HG03039 (cell line): Measurements from ENCODE around the gene FOXO6.

ENCODE experiments used
- ATAC-seq: cut with Tn5 transposase; IDR thresholded peaks from one replicate; pipeline ENCODE4 v1.9.1; 2021; ENCODE audit warnings: mild to moderate bottlenecking, moderate library complexity; ENCODE audit not compliant: unreplicated experiment

Gene FOXO6

DNA sequence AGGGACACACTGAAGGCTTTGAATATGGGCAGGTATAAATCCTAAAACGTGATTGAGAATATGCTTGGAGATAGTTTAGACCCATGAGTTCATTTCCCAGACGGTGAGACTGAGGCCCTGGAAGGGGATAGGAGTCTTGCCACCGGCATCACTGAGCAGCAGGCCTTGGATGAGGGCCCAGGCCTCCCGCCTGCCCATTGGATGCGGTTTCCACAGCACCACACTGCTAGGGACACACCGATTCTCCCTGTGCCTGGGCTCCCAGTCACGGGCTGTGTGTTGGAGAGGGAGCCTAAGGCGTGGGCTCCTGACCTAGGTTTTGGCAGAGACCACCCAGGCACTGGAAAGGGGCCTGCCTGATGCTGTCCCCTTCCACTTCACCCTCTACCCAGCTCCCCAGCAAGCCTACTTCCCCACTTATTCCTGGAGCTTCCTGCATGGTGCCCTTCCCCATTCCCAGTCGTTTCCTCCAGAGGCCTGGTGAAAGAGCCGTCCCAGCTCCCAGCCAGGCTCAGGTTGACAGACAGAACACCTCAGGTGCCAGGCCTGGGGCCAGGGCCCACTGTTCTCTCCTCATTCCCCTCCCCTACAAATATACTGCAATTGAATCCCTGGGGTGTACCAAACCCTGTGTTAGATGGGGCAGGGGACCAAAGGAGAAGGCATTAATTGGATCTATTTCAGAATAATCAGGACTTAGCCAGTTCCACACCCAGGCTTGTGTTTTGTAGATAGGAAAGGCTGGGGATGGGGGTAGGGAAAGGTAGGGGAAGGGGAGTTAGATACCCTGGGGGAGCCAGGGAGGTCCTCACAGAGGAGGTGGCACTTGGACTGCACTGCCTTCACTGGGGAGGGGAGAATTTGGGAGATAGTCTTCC lies 3.4 kb downstream of the FOXO6 start:
- no peak for ATAC-seq

DNA sequence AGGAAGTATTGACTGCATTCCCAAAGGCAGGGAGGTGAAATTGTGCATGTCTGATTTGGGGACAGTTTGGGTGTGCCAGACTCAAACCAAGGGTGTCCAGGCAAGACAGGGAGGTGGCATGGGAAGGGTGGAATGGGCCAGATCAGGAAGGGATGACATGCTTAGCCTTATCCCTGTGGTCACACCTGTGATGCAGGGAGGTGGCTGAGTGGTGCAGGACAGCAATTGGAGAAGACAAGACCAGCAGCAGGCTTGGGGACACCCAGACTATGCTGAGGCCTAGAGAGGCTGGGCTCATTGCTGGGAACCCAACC lies 4.0 kb downstream of the FOXO6 start:
- no peak for ATAC-seq

DNA sequence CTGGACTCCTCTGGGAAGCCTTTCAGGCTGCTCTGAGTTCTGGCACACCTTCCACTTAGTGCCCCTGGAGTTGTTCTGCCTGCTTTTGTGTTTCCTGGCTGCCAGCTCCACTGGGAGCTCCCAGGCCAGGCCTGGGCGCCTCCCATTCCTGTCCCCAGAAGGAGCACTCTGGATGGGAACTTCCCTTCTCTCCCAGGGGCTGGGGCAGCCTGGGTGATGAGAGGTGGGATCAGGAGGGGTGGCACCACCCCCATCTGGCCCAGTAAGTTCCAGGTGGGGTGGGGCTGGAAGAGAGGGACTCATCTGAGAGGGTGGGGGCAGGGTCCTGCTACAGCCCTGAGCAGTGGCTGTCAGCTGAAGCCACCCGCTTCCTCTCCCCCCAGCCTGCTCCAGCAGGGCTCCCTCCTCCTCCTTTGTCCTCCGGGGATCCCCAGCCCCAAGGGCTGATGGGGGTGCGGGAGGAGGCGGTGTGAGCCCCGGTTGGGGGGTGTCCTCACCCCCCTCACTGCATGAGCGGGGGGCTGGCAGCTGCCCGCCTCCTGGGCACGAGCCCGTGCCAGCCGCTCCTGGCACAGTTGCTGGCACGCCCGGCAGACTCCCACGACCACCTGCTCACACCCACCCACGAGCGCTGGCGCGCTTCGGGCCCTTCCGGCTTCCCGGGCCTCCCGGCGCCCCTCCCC lies 4.7 kb downstream of the FOXO6 start:
- ATAC-seq = no peak

DNA sequence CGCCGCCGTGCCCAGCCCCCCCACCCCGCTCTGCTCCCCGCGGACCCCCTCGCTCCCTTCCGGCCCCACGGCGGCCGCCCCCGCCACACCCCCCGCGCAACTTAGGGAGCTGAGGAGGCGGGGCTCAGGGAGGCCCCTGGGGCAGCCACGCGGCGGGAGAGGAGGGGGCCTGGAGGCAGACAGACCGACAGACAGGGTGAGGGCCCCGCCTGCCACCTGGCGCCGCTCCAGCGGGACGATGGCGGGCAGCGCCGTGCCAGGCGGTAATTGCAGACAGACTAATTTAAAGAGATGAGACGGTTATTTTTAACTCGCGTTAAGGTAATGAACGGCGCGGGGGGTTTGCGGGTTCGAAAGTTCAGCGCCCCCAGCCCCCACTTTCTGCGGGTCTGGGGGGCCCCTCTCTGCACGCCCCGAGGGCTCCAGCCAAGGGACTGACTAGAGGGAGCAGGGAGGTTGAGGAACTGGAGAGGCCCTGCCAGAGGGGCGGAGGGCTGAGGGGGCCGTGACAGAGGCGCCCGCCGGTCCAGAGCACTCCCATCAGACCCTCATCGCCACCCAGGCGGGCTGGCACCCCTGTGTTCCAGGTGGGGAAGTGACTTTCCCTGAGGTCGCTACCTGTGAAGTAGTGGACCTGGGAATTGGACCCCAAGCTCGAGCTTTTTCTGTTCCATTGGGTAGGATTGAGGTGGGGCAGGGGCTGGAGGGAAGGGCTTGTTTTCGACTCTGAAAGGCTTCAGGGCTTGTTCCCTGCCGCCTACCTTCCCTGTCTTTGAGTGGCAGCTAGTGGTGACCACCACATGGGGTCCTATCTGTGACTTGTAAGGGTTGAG lies 5.4 kb downstream of the FOXO6 start:
- no peak for ATAC-seq

DNA sequence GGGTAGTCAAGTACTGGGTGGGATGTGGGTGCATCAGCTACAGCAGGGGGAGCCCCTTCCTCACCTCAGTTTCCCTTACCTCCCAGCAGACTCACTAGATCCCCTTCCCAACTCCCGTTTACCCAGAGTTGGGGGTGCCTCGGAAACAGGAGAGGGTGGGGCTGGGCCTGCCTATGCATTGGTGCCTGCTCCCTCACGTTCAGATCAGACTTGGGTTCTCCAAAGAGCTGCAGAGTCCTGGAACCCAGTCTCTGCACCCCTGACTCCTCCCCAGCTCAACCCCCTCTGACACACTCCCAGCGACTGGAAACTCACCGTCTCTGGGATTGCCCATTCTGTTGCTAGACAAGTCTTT lies 6.0 kb downstream of the FOXO6 start:
- ATAC-seq = no peak

DNA sequence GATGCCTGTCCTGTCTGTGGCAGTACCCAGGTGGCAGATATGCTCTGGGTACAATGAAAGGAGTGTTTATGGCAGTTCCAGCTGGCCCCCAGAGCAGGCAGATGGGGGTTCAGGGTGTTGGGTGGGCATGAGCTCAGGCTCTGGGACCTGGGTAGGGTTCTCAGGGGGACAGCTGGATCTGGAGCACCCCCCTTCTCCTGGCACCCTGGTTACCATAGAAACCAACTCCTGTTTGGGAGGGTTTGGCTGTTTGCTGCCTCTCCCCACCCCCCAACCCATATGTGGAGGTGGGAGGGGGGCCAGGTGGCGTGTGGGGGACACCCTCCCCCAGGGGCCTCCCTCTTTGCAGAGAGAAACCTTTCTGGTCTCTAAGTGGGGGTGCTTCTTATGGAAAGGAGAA lies 7.1 kb downstream of the FOXO6 start:
- no peak for ATAC-seq

DNA sequence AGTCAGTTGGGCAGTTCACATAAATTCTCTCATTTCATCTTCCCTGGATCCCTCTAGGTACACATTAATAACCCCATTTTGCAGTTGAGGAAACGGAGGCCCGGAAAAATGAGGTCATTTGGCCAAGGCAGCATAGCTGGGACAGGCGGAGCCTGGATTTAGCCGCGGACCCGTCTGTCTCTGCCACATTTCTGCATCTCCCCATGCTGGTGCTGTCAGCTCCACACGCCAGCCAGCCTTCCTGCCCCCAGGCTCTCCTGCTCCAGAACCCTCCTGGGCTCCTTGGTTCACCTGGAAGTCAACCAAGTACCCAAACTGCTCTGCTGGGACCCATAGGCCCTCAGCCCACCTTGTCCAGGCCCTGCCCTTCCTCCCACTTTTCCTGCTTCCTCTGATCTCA lies 7.6 kb downstream of the FOXO6 start:
- no peak for ATAC-seq

DNA sequence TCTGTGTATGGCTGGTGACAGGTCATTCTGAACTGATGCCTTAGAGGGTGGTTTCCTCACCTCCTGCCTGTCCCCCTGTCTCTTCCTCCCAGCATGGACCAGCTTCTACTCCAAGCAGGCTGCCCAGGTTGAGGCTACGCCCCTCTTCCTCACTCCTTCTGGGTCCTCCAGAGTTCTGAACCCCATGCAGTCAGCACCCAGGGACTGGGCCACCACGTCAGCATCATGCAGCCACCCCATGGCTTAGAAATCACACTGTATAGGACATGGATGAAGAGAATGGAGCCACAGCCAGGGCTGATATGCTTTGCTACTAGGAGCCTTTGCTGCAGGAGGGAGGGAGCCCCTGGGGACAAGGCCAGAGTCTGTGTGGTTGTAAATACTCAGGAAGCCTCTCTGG lies 8.3 kb downstream of the FOXO6 start:
- no peak for ATAC-seq

DNA sequence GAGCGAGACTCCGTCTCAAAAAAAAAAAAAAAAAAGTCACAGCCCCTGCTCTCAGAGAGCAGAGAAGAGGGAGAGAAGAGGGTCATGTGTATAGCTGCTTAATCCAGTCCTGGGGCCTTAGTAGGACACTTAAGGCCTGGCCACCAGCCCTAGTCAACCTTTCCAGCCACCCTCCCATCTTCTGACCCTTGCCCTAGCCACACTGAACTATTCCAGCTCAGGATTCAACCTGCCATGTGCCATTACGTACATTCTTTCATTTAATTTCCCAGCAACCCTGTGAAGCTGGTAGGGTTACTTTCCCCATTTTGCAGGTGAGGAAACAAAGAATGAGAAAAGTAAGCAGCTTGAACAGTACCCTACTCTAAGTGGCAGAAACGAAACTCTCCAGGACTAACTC lies 9.0 kb downstream of the FOXO6 start:
- no peak for ATAC-seq

DNA sequence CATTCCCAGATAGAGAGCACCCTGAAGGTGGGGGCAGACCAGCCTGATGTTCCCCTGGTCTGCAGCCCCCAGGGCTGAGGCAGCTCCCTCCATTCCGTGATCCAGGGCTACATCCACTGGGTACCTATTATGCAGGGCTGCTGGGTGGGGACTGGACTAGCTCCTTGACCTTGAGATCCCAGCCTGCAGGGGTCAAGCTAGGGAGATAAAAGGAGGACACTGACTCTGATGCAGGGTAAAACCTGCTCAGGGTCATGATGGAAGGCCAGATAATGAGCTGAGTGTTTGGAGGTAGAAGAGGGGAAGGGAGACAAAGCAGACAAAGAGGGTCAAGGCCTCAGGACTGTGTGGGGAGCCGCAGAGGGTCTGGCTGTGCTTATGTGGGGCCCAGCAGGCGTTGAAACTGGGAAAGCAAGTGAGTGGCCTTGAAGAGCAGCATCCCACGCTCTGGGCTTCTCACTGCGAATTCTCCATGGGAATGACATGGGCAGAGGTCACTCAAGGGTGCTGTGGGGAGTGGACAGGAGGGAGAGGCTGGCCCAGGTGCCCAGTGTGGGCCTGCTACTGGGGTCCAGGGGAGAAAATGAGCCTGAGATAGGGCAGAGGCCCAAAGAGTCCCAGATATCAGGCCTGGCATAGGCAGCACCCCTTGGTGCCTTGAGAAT lies 9.7 kb downstream of the FOXO6 start:
- ATAC-seq = no peak

DNA sequence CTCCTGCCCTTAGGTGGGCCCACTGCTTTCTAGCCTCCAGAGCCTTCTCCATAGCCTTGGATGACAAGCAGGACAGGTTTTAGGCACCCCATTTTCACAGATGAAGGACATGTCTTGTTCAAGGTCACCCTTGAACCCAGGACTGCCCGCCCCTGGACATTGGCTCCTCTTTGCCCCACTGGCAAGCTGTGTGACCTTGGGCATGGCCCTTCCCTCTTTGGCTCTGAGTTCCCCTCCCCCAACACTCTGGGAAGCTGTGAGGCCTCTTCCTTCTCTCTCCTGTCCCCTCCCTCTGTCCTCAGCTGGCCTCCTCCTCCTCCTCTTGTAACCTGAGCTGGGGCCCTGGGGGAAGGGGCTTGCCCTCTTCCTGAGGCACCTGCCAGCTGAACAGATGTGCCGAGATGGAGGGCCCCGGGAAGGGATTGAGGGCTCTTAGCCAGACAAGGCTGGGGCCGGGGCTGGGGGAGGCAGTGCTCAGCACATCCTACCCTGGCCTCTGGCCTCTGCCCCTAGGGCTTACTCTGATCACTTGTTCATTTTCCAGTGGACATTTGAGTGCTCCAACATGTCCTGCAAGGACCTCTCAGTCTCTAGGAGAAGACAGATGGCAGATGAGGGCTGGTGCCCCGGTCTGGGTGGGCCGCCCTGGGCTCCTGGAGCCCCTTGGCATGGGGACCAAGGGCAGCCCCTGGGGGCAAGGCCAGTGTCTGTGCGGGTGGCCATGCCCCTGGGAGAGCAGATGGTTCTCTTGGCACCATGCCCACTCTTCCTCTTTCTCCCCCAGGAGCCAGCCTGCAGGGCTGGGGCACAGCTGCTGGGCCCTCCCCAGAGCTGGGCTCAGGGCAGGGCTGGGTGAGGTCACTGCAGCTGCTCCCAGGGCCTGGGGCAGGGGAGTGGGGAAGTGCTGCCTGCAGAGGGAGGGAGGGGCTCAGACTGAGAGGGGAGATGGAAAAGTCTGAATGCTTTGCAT lies 10.7 kb downstream of the FOXO6 start:
- ATAC-seq = no peak

DNA sequence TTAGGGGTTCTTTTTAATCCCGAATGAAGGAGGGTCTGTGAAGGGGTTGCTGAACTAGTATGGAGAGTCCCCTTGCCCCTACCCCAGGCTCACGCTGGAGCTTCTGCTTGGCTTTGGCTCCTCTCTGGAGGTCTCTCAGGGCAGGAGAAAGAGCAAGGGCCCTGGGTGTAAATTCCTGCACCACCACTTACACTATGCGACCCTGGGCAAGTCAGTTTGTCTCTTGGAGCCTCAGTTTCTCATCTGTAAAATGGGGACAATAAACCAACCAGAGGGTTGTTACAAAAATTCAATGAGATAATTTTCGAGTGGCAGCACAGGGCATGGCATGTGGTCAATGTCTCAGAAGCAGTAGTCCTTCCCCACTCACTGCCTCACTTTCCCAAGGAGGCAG lies 11.4 kb downstream of the FOXO6 start:
- ATAC-seq = no peak

DNA sequence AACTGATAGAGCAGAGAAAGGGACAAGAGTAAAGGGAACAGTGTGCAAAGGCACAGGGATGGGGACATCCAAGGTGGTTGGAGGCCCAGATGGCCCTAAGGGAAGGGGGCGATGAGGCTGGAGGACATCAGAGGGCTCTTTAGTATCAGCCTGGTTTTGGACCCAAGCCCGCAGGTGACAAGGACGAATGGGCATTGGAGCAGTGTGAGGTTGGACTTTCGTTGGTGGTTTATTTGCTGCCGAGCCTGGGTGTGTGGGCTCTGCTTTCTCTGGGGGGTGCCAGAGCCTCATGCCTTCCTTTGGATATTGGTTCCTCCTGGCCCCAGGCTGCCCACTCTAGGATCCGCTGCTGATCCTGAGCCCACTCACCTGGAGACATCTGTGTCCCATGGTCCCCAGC lies 12.1 kb downstream of the FOXO6 start:
- ATAC-seq = no peak

DNA sequence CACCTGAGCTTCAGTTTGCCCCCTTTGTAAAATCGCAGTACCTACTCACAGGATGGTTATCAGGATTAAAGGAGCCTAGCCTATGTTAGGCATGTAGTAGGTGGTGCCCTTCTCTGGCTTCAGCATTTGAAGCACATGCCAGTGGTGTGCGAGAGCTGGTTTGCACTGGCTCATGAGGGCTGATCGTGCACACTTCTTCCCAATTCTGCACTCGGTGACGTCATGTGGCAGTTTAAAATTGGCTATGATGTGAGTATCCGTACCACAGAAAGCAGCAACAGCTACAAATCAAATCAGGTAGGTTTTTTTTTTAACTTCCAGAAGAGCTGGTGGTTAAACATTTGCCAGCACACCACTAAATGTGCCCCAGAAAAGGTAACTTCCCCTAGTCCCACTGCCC lies 13.5 kb downstream of the FOXO6 start:
- ATAC-seq = no peak

DNA sequence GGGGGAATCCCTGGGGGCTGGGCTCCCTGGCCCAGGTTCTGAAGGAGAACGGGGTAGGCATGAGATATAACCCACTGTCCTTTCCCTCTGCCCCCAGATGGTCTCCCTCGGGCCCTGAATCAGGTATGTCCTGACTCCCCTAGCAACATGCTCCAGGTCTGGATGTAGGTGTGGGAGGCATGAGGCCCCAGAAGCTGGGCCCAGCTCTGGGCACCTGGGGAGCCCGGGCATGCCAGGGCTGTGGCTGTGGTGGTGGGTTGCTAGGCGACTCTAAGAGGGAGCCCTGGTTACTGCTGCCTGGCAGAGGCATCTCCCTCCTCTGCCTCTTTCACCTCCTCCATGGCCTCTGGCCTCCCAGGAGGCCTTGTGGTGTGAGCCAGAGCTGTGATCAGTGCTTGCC lies 16.2 kb downstream of the FOXO6 start:
- no peak for ATAC-seq

DNA sequence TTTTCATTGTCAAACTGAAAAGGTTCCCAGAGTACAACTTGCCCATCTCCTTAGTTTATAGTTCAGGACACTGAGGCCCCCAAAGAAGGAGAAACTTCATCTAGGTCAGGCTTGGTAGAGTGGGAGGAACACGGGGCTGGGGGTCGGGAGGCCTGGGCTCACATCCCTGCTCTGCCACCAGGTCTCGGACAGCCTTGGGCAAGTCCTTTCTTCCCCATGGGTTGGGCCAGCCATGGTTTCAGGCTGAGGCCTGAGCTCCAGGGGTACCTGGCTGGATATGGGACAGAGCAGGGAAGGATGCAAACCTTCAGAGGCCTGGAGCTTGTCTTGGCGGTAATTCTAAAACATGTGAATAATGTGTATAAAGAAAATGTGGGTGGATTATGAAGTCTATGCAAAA lies 17.0 kb downstream of the FOXO6 start:
- ATAC-seq = no peak

DNA sequence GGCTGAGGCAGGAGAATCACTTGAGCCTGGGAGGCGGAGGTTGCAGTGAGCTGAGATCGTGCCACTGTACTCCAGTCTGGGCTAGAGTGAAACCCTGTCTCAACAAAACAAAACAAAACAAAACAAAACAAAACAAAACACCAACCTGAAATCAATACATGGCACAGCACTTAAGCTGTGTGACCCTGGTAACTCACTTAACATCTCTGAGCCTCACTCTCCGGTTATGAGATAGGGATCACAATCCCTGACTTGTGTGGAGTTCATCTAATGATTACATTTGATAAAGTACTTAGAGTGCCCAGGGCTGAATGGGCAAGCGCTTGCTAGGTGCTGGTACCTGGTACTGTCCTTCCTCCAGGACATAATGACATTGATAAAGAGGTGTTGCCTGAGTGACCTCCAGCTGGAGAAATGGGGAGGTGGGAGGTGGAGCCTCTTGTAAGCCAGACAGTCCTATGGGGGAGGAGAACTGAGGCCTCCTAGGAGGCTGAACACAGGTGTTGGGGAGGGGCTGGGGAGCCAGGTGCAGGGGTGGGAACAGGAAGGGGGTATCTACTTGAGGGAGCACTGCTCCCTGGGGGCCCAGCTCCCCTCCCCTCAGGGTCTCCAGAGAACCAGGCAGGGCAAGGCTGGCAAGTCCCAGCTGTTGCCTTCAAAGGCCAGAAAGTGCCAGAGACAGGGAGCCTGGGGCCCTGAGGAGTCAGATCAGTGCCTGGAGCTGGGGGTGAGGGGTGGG lies 17.9 kb downstream of the FOXO6 start:
- ATAC-seq = no peak

DNA sequence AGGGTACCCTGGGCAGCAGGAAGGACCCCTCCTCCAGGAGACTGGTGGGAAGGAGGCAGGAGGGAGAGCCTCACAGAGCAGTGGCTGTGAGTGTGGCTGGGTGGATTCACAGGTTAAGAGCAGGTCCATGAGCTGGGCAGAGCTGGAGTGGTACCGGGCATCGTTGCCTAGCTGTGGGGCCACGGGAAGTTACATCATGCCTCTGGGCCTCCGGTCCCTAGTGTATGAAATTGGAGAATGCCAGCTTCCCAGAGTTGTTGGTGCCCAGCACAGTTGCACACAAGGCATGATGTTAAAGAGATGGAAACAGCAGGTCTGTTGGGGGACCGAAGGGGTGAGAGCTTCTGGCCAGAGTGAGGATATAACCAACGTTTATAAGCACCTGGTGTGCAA lies 18.5 kb downstream of the FOXO6 start:
- ATAC-seq = no peak

DNA sequence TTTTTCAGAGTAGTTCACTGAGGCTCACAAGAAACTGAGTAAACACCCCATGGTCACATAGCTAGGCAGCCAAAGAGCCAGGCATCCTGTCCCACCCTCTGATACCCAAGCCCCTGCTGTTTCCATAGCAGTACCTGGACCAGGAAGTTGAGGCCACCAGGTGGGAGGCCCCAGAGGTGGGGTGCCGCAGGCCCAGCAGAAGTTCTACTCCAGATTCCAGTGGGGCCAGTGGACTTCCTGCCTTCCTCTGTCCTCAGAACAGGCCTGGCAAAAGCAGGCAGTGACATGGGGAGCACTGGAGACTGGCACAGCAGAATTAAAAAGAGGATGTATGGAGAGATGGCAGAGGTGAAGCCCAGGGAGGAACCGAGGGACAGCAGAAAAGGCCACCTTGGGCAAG lies 19.0 kb downstream of the FOXO6 start:
- ATAC-seq = no peak
